HG03354 (cell line): ENCODE results near the gene HBM.
"Not testable (repeated sequence)": the region's sequence is repeated elsewhere in the genome, so short reads cannot be mapped to it uniquely, and the experiment has no call there.

Experiments used
- ATAC-seq: cut with Tn5 transposase; IDR thresholded peaks from one replicate; pipeline ENCODE4 v1.9.1; 2021; ENCODE audit warnings: mild to moderate bottlenecking; ENCODE audit not compliant: unreplicated experiment, poor library complexity, severe bottlenecking

The HBM gene

GRCh38 chr16:143456-143855 is 22.3 kb upstream of the HBM start:
- ATAC-seq, result no peak

- ATAC-seq, result no peak
Measured at GRCh38 chr16:144797-145252, 21.0 kb upstream of the HBM start.

DNA sequence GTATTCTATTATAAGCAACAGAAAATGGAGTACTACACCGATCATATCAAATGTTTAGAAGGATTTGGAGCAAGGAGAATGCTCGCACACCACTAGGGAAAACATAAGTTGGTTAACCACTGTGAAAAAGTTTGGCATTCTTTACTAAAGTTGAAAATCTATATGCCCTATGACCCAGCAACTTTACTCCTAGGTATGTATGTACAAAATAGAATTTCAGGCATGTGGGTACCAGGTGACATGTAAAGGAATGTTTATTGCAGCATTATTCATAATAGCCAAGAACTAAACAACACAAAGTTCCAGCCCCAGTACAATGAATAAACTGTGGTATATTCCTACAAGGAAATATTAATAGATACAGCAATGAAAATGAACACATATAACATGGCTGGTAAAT is 19.1 kb upstream of the HBM start:
- no peak for ATAC-seq

GRCh38 chr16:149024-149660 is 16.6 kb upstream of the HBM start:
- ATAC-seq, result no peak

DNA sequence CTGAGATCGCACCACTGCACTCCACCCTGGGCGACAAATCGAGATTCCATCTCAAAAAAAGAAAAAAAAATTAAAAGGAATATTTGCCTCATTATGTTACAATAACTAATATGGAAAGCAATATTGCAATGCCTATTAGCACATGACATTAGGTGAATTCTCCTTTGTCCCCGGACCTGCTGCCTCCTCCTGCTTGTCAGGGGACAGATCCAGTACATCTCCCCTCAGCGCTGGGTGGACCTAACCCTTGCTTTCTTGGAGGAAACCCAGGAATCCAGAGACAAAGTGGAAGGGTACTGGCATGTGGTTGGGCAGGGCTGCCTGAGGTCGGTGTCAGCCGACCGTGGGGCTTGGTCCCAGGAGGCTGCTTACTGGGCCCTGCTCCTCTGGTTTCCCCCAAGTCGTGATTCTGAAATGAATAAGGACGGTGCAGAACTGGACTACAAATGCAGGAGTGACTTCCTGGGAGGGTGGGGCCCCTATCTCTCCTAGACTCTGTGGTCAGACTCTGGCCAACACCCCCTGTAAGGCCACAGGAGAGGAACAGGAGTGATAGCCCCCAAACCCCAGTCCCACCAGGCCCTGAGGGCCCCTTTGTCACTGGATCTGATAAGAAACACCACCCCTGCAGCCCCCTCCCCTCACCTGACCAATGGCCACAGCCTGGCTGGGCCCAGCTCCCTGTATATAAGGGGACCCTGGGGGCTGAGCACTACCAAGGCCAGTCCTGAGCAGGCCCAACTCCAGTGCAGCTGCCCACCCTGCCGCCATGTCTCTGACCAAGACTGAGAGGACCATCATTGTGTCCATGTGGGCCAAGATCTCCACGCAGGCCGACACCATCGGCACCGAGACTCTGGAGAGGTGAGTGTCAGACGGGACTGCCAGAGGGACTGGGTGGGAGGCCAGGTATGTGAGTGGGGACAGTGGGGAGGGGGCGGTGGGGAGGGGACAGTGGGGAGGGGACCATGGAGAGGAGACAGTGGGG is 13.3 kb upstream of the HBM start, which contains the start of gene HBZ:
Gene HBZ (plus strand): TSS at position 504 of the 988 bp plus-strand sequence. CDS start 266 bp downstream, at position 770.
- no peak for ATAC-seq

DNA sequence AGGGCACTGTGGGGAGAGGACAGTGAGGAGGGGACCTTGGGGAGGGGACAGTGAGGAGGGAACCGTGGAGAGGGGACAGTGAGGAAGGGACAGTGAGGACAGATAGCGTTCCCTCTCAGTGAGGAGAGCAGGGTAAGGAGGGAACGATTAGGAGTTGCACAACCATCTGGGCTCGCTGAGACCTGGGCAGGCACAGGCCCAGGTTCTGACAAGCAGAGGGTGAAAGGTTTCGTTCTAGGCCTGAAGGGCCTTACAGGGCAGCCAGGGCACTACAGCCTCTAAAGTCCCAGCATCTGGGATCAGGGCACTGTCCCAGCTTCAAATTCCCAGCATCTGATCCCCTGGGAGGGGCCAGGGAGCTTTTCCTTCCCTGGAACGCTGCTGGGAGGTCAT is 12.7 kb upstream of the HBM start:
- ATAC-seq, result not testable (repeated sequence)

DNA sequence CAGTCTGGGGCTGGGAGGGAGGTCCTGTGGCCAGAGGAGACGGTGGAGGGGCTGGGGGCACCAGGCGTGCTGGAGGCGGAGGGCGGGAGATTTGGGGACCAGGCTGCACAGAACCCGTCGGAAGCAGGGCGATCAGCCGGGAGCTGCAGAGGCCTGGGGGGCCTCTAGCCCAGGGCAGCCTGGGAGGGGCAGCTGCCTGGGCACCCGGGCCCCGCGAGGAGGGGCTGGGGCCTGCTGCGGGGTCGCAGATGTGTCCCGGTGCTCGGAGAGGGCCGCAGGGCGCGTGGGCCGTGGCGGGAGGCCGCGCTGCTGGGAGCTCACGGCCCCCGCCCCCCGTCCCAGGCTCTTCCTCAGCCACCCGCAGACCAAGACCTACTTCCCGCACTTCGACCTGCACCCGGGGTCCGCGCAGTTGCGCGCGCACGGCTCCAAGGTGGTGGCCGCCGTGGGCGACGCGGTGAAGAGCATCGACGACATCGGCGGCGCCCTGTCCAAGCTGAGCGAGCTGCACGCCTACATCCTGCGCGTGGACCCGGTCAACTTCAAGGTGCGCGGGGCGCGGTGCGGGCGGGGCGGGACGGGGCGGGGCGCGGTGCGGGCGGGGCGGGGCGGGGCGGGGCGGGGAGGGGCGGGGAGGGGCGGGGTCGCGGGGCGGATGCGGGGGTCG is 12.1 kb upstream of the HBM start:
- not testable (repeated sequence) for ATAC-seq

GRCh38 chr16:154217-155030 is 11.4 kb upstream of the HBM start:
- no peak for ATAC-seq

DNA sequence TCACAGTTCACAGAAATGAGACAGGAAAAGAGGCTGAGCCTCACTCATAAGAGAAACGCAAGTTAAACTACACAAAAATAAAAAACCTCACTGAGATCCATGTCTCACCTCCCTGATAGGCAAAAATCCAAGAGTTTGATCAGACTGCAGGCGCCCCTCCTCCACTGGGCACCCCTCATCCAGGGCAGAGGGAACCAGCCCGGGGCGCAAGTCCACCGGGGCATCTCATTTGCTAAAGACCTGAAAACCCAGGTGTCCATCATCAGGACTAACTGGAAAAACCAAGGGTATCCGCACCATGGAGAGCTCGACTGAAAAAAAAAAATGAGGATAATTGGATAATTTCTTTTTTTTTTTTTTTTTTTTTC is 10.8 kb upstream of the HBM start:
- ATAC-seq, result no peak

GRCh38 chr16:159136-159849 is 6.5 kb upstream of the HBM start:
- ATAC-seq, result no peak

GRCh38 chr16:160242-160641 is 5.5 kb upstream of the HBM start:
- not testable (repeated sequence) for ATAC-seq

- no peak for ATAC-seq
Measured at GRCh38 chr16:160691-161190, 5.0 kb upstream of the HBM start.

GRCh38 chr16:162271-162991 is 3.3 kb upstream of the HBM start:
- no peak for ATAC-seq

GRCh38 chr16:163139-163538 is 2.6 kb upstream of the HBM start:
- not testable (repeated sequence) for ATAC-seq

DNA sequence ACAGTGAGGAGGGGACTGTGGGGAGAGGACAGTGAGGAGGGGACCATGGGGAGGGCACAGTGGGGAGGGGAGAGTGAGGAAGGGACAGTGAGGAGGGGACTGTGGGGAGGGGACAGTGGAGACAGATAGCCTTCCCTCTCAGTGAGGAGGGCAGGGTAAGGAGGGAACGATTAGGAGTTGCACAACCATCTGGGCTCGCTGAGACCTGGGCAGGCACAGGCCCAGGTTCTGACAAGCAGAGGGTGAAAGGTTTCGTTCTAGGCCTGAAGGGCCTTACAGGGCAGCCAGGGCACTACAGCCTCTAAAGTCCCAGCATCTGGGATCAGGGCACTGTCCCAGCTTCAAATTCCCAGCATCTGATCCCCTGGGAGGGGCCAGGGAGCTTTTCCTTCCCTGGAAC is 2.1 kb upstream of the HBM start:
- ATAC-seq, result not testable (repeated sequence)

DNA sequence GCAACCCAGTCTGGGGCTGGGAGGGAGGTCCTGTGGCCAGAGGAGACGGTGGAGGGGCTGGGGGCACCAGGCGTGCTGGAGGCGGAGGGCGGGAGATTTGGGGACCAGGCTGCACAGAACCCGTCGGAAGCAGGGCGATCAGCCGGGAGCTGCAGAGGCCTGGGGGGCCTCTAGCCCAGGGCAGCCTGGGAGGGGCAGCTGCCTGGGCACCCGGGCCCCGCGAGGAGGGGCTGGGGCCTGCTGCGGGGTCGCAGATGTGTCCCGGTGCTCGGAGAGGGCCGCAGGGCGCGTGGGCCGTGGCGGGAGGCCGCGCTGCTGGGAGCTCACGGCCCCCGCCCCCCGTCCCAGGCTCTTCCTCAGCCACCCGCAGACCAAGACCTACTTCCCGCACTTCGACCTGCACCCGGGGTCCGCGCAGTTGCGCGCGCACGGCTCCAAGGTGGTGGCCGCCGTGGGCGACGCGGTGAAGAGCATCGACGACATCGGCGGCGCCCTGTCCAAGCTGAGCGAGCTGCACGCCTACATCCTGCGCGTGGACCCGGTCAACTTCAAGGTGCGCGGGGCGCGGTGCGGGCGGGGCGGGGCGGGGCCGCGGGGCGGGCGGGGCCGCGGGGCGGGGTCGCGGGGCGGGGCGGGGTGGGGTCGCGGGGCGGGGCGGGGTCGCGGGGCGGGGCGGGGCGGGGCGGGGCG is 1.5 kb upstream of the HBM start:
- ATAC-seq, result not testable (repeated sequence)

- ATAC-seq, result no peak
Measured at GRCh38 chr16:164827-165538, 795 bp upstream of the HBM start.
